Adrenal gland (tissue), 5 donors: ENCODE measurements around the gene MT1H.

Experiments
- POLR2A ChIP-seq, 2 donors: fragments of 450-650 bp; IDR thresholded peaks; one replicate each; pipeline ENCODE4 v1.6.1; 2017; ENCODE audit warnings: antibody characterized with exemption in 2 of 2, mild to moderate bottlenecking in 2 of 2, moderate library complexity in 1 of 2
- TF ChIP-seq, protein P1 (sequence below), 6 experiments: fragments of 450-650 bp in 4 of 6; fragments of 200-600 bp in 2 of 6; sonication (generic) in 1 of 6; IDR thresholded peaks; 1 replicate in 5 of 6; 2 replicates in 1 of 6; pipeline versions ENCODE4 v1.5.1 to v1.8.0; 2016 to 2021; ENCODE audit warnings: antibody characterized with exemption in 6 of 6, mild to moderate bottlenecking in 2 of 6, moderate library complexity in 1 of 6
- donor health status: DM: no; HTN: no; CAD: no.

DNA sequence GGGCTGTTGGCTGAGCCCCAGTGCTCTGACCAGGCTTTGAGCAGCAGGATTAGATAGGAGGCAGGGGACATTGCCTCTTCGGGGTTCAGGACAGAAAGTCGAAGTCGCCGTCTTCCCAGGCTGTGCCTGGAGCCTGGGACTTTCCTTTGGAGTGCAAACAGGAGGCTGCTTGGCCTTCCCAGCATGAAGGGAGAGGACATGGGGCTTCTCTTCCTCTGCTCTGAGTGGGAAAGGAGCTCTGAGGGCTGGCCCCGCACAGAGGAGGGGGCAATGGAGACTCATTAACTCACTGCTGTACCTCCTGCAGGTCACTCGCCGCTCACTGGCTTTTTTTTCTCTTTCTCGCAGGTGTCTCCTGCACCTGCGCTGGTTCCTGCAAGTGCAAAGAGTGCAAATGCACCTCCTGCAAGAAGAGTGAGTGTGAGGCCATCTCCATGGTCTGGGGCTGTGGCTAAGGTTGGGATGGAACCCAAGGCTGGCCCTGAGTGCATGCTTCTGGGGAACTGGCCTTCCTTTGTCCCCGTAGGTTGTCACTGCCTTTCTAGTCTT, 11.2 kb upstream of the MT1H start:
- TF ChIP-seq, protein P1, sequence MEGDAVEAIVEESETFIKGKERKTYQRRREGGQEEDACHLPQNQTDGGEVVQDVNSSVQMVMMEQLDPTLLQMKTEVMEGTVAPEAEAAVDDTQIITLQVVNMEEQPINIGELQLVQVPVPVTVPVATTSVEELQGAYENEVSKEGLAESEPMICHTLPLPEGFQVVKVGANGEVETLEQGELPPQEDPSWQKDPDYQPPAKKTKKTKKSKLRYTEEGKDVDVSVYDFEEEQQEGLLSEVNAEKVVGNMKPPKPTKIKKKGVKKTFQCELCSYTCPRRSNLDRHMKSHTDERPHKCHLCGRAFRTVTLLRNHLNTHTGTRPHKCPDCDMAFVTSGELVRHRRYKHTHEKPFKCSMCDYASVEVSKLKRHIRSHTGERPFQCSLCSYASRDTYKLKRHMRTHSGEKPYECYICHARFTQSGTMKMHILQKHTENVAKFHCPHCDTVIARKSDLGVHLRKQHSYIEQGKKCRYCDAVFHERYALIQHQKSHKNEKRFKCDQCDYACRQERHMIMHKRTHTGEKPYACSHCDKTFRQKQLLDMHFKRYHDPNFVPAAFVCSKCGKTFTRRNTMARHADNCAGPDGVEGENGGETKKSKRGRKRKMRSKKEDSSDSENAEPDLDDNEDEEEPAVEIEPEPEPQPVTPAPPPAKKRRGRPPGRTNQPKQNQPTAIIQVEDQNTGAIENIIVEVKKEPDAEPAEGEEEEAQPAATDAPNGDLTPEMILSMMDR (IDR thresholded peaks at IDR 0.05), result no peak
- TF ChIP-seq POLR2A (IDR thresholded peaks at IDR 0.05), result no peak
